Measurements from ENCODE around the gene ARMC3. TPM values are rescaled to one million over a fixed set of nuclear protein-coding genes. Genes with fewer than 3 reads are reported as not detected.
"Not testable (repeated sequence)": the region's sequence is repeated elsewhere in the genome, so short reads cannot be mapped to it uniquely, and the experiment has no call there.

ARMC3 gene
- total RNA-seq, 4 donors from 2014 or later = 2.0 TPM; not detected in 3

GRCh38 chr10:22899307-22899706 lies 28.5 kb upstream of the ARMC3 start:
- no peak for DNase-seq (ENCODE audit: low spot score in 2 of 2)
- H3K27me3 ChIP-seq = no peaks in the 10 kb centered on the region
- TF ChIP-seq EP300 (IDR thresholded peaks at IDR 0.05) = no peak
- H3K4me3 ChIP-seq = no peak overlapping the region
- H3K9me3 ChIP-seq = no peaks in the 10 kb centered on the region
- H3K4me1 ChIP-seq = peaks cover 7% of the 10 kb centered on the region
- WGBS = 71% methylated on average over 2 of the region's 2 CpGs
- H3K27ac ChIP-seq = no peak overlapping the region
- no peaks in the 10 kb centered on the region for H3K36me3 ChIP-seq

- Histone ChIP-seq H3K27me3 (no peaks in the 10 kb centered on the region), H3K4me3 (no peak overlapping the region), H3K27ac (no peak overlapping the region), H3K9me3 (no peaks in the 10 kb centered on the region), H3K36me3 (no peaks in the 10 kb centered on the region), H3K4me1 (peaks cover 3% of the 10 kb centered on the region)
- DNase-seq (ENCODE audit: low spot score in 2 of 2) = no peak
- TF ChIP-seq EP300 (IDR thresholded peaks at IDR 0.05) (no peak), POLR2A (IDR thresholded peaks at IDR 0.05) (no peak), CTCF (IDR thresholded peaks at IDR 0.05) (no peak), POLR2AphosphoS5 (IDR thresholded peaks at IDR 0.05) (no peak)
- WGBS = 64% methylated on average over 1 of the region's 1 CpG
These were observed 28.1 kb upstream of the ARMC3 start for GRCh38 chr10:22899775-22900174.

- DNase-seq (ENCODE audit: low spot score in 2 of 2) = no peak
- WGBS = 60% methylated on average over 4 of the region's 4 CpGs
- no peak for TF ChIP-seq POLR2A (IDR thresholded peaks at IDR 0.05)
- no peak for TF ChIP-seq CTCF (IDR thresholded peaks at IDR 0.05)
- TF ChIP-seq EP300 (IDR thresholded peaks at IDR 0.05) = no peak
- no peak for TF ChIP-seq POLR2AphosphoS5 (IDR thresholded peaks at IDR 0.05)
- H3K4me1 ChIP-seq = no peaks in the 10 kb centered on the region
- H3K27ac ChIP-seq = no peak overlapping the region
- no peaks in the 10 kb centered on the region for H3K9me3 ChIP-seq
- no peak overlapping the region for H3K4me3 ChIP-seq
- no peaks in the 10 kb centered on the region for H3K36me3 ChIP-seq
- no peaks in the 10 kb centered on the region for H3K27me3 ChIP-seq
These were observed 26.8 kb upstream of the ARMC3 start for GRCh38 chr10:22900841-22901601.

GRCh38 chr10:22902147-22902546 lies 25.7 kb upstream of the ARMC3 start:
- not testable (repeated sequence) for H3K27ac ChIP-seq; DNase-seq (ENCODE audit: low spot score in 2 of 2); H3K9me3 ChIP-seq; H3K4me1 ChIP-seq; H3K27me3 ChIP-seq; H3K4me3 ChIP-seq; H3K36me3 ChIP-seq
- WGBS = 84% methylated on average over 3 of the region's 3 CpGs

- no peak overlapping the region for H3K4me3 ChIP-seq
- no peak overlapping the region for H3K27ac ChIP-seq
- no peak for TF ChIP-seq POLR2AphosphoS5 (IDR thresholded peaks at IDR 0.05)
- no peak for TF ChIP-seq CTCF (IDR thresholded peaks at IDR 0.05)
- no peak for DNase-seq (ENCODE audit: low spot score in 2 of 2)
- H3K9me3 ChIP-seq = peaks cover 9% of the 10 kb centered on the region
- WGBS = 96% methylated on average over 1 of the region's 1 CpG
- no peaks in the 10 kb centered on the region for H3K27me3 ChIP-seq
- no peaks in the 10 kb centered on the region for H3K36me3 ChIP-seq
- H3K4me1 ChIP-seq = no peaks in the 10 kb centered on the region
These were observed 24.2 kb upstream of the ARMC3 start for GRCh38 chr10:22903694-22904093.

GRCh38 chr10:22906767-22907166 lies 21.1 kb upstream of the ARMC3 start:
- no peaks in the 10 kb centered on the region for H3K4me1 ChIP-seq
- H3K36me3 ChIP-seq = no peaks in the 10 kb centered on the region
- H3K27me3 ChIP-seq = no peaks in the 10 kb centered on the region
- H3K27ac ChIP-seq = no peak overlapping the region
- DNase-seq (ENCODE audit: low spot score in 2 of 2) = no peak
- H3K9me3 ChIP-seq = peaks cover 17% of the 10 kb centered on the region
- H3K4me3 ChIP-seq = no peak overlapping the region
- TF ChIP-seq POLR2AphosphoS5 (IDR thresholded peaks at IDR 0.05) (no peak), POLR2A (IDR thresholded peaks at IDR 0.05) (no peak), CTCF (IDR thresholded peaks at IDR 0.05) (no peak), EP300 (IDR thresholded peaks at IDR 0.05) (no peak)
- WGBS = 97% methylated on average over 2 of the region's 2 CpGs

Measured in suprapubic skin (tissue), 4 donors.